IPS DF 6.9 (cell line): ENCODE measurements around the gene CDK4.

Experiments
- DNase-seq: peaks from one replicate; pipeline ENCODE4 v3.0.0-alpha.2; 2013; ENCODE audit warnings: low read depth, low spot score
- H3K27ac ChIP-seq: one replicate; pipeline ENCODE4 v1.5.1; 2013; ENCODE audit warnings: low read length, control low read depth
- H3K27me3 ChIP-seq: 2 replicates; pipeline ENCODE4 v1.6.1; 2013; ENCODE audit warnings: mild to moderate bottlenecking, low read length; ENCODE audit not compliant: control insufficient read depth, insufficient read depth
- H3K36me3 ChIP-seq: 2 replicates; pipeline ENCODE4 v1.6.1; 2013; ENCODE audit warnings: low read length; ENCODE audit not compliant: control insufficient read depth, insufficient read depth
- H3K4me1 ChIP-seq: 2 replicates; pipeline ENCODE4 v1.6.1; 2013; ENCODE audit warnings: low read length; ENCODE audit not compliant: control insufficient read depth, insufficient read depth
- H3K4me3 ChIP-seq: 2 replicates; pipeline ENCODE4 v1.5.1; 2013; ENCODE audit warnings: mild to moderate bottlenecking, low read length
- H3K9me3 ChIP-seq: 2 replicates; pipeline ENCODE4 v1.6.1; 2013; ENCODE audit warnings: low read length, inconsistent platforms; ENCODE audit not compliant: control insufficient read depth, insufficient read depth
- WGBS: extraction: QIAGEN DNeasy Blood & Tissue Kit; methylation state at CpG from one replicate; pipeline ENCODE4 v1.1.7; 2013; ENCODE audit warnings: mixed read lengths, missing lambda C conversion rate; ENCODE audit not compliant: insufficient read length, insufficient coverage; 5-methylcytosine and 5-hydroxymethylcytosine counted together

The CDK4 gene

DNA sequence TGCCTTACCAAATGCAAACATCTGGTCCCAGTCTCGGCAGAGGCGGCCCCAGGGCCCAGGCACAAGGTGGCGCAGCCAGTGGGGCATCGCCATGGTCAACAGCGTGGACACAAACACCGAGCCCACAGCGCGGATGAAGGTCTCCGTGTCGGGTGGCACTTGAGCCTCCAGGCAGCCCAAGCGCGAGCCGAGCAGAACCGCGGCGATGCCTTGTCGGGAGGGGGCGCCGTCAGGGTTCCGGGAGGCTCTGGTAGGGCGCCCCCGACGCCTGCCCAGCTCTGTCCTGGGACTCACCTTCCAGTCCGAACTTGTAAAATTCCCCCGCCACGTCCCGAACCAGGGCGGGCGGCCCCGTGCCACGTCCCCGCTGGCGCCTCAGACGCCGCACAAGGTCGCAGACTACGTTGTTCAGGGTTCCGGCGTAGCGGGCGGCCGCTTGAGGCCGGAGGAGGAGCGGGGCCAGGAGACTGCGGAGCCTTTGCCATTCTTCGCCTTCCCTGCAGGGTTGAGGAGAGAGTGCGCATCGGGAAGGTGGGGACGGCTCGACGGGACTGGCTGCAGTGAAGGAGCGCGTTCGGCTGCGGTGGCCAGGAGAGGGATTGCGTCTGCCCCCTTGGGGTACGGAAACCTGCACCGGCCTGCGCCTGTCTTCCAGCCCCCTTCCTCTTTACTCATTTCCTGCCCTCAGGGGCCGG, 13.0 kb upstream of the CDK4 start:
- H3K27me3 ChIP-seq = peaks cover 28% of the 10 kb centered on the region
- H3K4me3 ChIP-seq = peak overlapping the region; percentile 46; the same call in 1 of the 2 replicates
- no peaks in the 10 kb centered on the region for H3K9me3 ChIP-seq
- no peak for DNase-seq
- peaks cover 7% of the 10 kb centered on the region; the same call in 1 of the 2 replicates for H3K36me3 ChIP-seq
- WGBS = no CpG with 5 or more reads among the region's 60 CpGs
- H3K4me1 ChIP-seq = peaks cover 3% of the 10 kb centered on the region; the same call in 1 of the 2 replicates
- no peak overlapping the region for H3K27ac ChIP-seq

DNA sequence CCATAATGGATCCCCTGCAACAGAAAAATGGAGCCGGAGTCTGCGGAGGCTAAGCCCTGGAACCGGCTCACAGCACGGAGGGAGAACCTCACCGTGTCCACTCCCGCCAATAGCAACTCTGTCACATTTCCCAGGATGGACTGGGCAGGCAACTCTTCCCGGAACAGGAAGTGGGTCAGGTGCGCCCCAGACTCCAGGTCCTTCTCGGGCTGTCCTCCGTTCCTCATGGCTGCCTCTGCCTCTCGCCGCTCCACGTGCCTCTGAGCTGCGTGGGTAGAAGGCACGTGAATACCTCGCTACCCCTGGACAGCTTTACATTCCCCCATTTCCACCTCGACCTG, 12.5 kb upstream of the CDK4 start:
- Histone ChIP-seq H3K4me1 (peaks cover 3% of the 10 kb centered on the region; the same call in 1 of the 2 replicates), H3K27ac (no peak overlapping the region), H3K9me3 (no peaks in the 10 kb centered on the region), H3K27me3 (peaks cover 28% of the 10 kb centered on the region), H3K4me3 (peak overlapping the region; percentile 46; the same call in 1 of the 2 replicates), H3K36me3 (peaks cover 7% of the 10 kb centered on the region; the same call in 1 of the 2 replicates)
- WGBS = no CpG with 5 or more reads among the region's 17 CpGs
- DNase-seq = no peak

DNA sequence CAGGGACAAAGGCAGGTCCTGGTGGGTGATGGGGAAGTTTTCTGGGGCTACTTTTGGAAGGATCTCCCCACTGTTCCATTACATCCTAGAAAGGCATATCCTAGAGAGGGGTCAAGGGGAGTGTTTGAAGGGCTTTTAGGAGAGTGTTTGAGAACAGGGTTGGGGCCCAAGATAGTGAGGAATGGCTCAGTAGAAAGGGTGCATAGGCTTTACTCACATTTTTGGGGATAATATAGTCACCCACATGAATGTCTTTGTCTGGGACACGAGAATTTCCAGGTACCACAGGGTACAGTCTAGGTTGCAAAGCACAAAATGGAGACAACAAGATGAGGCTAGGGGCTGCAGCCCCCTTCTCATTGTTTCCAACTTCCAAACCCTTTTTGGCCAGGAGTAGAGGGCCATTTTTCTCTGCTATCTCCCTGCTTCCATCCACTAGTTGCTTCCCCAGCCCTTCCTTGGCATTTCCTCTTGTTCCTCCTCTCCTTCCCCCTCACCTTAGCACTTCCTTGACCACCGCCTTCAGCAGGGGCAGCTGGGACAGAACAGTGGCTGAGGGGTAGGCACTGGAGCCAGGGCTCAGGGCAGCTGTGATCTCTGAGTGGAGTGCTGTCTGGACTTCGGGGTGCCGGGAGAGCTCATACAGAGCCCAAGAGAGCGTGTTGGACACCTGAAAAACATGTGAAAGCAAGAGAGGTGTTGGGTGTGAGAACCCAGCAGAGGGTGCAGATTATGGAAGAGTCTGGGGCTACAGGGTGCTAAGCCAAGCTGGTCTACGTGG, 12.0 kb upstream of the CDK4 start:
- H3K4me1 ChIP-seq = peaks cover 3% of the 10 kb centered on the region; the same call in 1 of the 2 replicates
- H3K27me3 ChIP-seq = peaks cover 28% of the 10 kb centered on the region
- H3K9me3 ChIP-seq = no peaks in the 10 kb centered on the region
- peaks cover 1% of the 10 kb centered on the region; the same call in 1 of the 2 replicates for H3K36me3 ChIP-seq
- H3K27ac ChIP-seq = no peak overlapping the region
- H3K4me3 ChIP-seq = no peak overlapping the region
- DNase-seq = no peak
- no CpG with 5 or more reads among the region's 6 CpGs for WGBS

DNA sequence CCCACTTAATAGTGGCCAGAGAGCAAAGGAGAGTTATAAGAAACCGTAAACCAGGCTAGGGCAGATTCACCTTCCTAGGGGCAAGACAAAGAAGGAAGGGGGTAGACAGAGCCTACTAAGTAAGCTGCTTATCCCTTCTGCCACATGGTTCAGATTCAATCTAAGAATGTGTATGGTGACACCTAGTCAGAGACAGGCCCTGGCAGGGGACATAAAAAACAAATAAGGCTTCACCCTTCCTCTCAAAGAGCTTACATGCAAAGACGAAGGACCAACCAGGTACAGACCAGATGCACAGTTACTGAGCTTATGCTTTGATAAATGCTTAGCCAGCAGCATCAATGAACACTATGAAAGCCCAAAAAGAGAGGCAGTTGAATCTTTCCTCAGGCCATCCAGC, 10.4 kb upstream of the CDK4 start:
- H3K27me3 ChIP-seq = peaks cover 28% of the 10 kb centered on the region
- peaks cover 3% of the 10 kb centered on the region; the same call in 1 of the 2 replicates for H3K4me1 ChIP-seq
- H3K9me3 ChIP-seq = no peaks in the 10 kb centered on the region
- no peak overlapping the region for H3K4me3 ChIP-seq
- H3K27ac ChIP-seq = no peak overlapping the region
- DNase-seq = no peak
- no CpG with 5 or more reads among the region's 2 CpGs for WGBS
- H3K36me3 ChIP-seq = no peaks in the 10 kb centered on the region

DNA sequence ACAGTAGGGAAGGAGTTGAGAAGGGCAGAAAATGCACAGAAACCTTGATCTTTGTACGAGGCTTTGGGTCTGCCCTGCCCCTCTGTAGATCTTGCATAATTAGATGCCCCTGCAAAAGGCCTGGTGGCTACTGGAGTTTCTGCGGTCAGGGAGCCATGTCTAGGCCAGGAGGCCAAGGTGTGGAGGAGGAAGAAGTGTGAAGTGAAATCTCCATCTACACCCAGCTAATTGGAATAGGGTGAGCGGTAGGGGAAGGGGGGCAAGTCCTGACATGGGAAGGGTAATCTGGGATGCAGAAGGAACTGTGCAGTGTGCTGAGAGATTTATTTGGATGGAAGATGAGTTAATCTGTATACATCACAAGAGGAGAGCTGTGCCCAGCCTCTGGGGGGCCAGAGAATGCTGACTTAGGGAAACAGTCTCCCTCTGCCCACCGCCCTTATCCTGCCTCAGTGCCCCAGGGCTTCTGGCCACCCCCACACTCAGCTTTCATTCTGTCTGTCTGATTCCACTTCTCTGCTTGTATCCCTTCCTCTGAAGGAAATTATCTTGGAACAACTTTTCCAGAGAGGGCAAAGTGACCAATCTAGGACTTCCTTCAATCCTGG, 9.4 kb upstream of the CDK4 start:
- Histone ChIP-seq H3K4me1 (peaks cover 1% of the 10 kb centered on the region; the same call in 1 of the 2 replicates), H3K36me3 (no peaks in the 10 kb centered on the region), H3K27me3 (peaks cover 26% of the 10 kb centered on the region), H3K27ac (no peak overlapping the region), H3K4me3 (no peak overlapping the region), H3K9me3 (no peaks in the 10 kb centered on the region)
- no CpG with 5 or more reads among the region's 4 CpGs for WGBS
- DNase-seq = no peak

DNA sequence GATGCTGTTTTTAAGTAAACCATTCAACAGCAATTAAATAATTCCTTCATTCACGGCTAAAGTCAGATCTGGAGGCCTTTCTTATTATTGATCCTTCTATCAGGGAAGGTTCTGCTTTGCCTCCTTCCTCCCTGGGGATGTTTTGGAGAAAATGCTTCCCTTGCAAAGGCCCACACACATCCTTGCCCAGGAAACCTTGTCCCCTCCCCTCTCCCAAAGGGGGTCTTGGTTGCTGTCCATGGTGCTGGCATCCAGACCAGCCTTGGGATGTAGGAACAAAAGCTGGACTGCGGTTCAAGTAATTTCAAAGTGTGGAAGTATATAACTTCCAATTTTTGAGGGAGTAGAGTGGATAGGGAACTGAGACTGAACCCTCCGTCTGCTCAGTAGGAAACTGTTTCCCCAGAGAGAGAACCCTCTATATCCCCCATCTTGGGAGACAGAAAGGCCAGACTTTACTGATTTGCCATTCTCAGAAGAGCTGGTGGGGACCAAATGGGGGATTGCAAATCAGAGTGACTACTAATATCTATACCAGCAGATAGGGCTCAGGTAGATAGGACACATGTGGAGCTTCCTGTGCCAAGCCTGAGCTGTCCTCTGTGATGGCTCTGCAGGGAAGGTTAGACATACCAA, 8.4 kb upstream of the CDK4 start:
- Histone ChIP-seq H3K36me3 (no peaks in the 10 kb centered on the region), H3K4me1 (peaks cover 1% of the 10 kb centered on the region; the same call in 1 of the 2 replicates), H3K27me3 (peaks cover 23% of the 10 kb centered on the region), H3K9me3 (no peaks in the 10 kb centered on the region), H3K27ac (no peak overlapping the region), H3K4me3 (no peak overlapping the region)
- no peak for DNase-seq
- no CpG with 5 or more reads among the region's 3 CpGs for WGBS

- no CpG with 5 or more reads among the region's 3 CpGs for WGBS
- Histone ChIP-seq H3K27ac (no peak overlapping the region), H3K9me3 (no peaks in the 10 kb centered on the region), H3K27me3 (peaks cover 14% of the 10 kb centered on the region), H3K4me1 (no peaks in the 10 kb centered on the region; the same call in 1 of the 2 replicates), H3K36me3 (no peaks in the 10 kb centered on the region), H3K4me3 (no peak overlapping the region)
- DNase-seq = no peak
These were observed 7.4 kb upstream of the CDK4 start for GRCh38 chr12:57759360-57759980.

- Histone ChIP-seq H3K27me3 (peaks cover 10% of the 10 kb centered on the region), H3K4me1 (no peaks in the 10 kb centered on the region; the same call in 1 of the 2 replicates), H3K27ac (no peak overlapping the region), H3K36me3 (no peaks in the 10 kb centered on the region), H3K9me3 (no peaks in the 10 kb centered on the region), H3K4me3 (no peak overlapping the region)
- no CpG with 5 or more reads among the region's 25 CpGs for WGBS
- no peak for DNase-seq
These were observed 6.6 kb upstream of the CDK4 start for GRCh38 chr12:57758552-57759359.

GRCh38 chr12:57757771-57758170, 5.7 kb upstream of the CDK4 start:
- WGBS = no CpG with 5 or more reads among the region's 4 CpGs
- no peaks in the 10 kb centered on the region for H3K36me3 ChIP-seq
- no peak overlapping the region for H3K4me3 ChIP-seq
- H3K9me3 ChIP-seq = no peaks in the 10 kb centered on the region
- DNase-seq = no peak
- H3K27me3 ChIP-seq = peaks cover 10% of the 10 kb centered on the region
- H3K4me1 ChIP-seq = no peaks in the 10 kb centered on the region; the same call in 1 of the 2 replicates
- no peak overlapping the region for H3K27ac ChIP-seq
